K562 (cell line): Measurements from ENCODE around the gene DPEP2. TPM values are rescaled to one million over a fixed set of nuclear protein-coding genes. Genes with fewer than 3 reads are reported as not detected.

Source experiments
- ASH1L ChIP-seq: fragments of 450-650 bp; IDR thresholded peaks from 2 replicates; pipeline ENCODE4 v1.6.1; 2018; ENCODE audit warnings: borderline replicate concordance, mild to moderate bottlenecking, low read depth; ENCODE audit not compliant: partially characterized antibody
- CHAMP1 ChIP-seq: fragments of 450-650 bp; IDR thresholded peaks from 2 replicates; pipeline ENCODE4 v1.6.1; 2016; ENCODE audit warnings: mild to moderate bottlenecking
- FOXK2 ChIP-seq, 2 experiments: fragments of 450-650 bp; IDR thresholded peaks in 1 of 2; conservative IDR thresholded peaks in 1 of 2; 2 replicates each; pipeline ENCODE4 v1.6.1; 2016; ENCODE audit warnings: low read depth in 2 of 2, mild to moderate bottlenecking in 1 of 2
- MGA ChIP-seq: fragments of 450-650 bp; IDR thresholded peaks from 2 replicates; pipeline ENCODE4 v1.6.1; 2016; ENCODE audit warnings: mild to moderate bottlenecking, moderate library complexity
- NFYB ChIP-seq: IDR thresholded peaks from 2 replicates; pipeline ENCODE4 v1.6.1; 2011; ENCODE audit warnings: mild to moderate bottlenecking, moderate library complexity; ENCODE audit not compliant: insufficient read length; ENCODE audit errors: extremely low read depth
- POLR2AphosphoS5 ChIP-seq: IDR thresholded peaks from 2 replicates; pipeline ENCODE4 v1.6.1; 2011; ENCODE audit warnings: mild to moderate bottlenecking, low read depth, low read length, moderate library complexity; ENCODE audit not compliant: control insufficient read depth, insufficient read depth
- RBFOX2 ChIP-seq: fragments of 200-400 bp; formaldehyde crosslinking; IDR thresholded peaks from 2 replicates; pipeline ENCODE4 v1.6.1; 2017; ENCODE audit warnings: low read depth, mild to moderate bottlenecking, low read length, moderate library complexity
- polyA plus RNA-seq, 8 experiments: library from polyadenylated mRNA; depleted of rRNA in 4 of 8; stranded (reverse) in 5 of 8; unstranded in 3 of 8; fragments of >200 nt; fragmentation: Nextera tagmentation in 2 of 8; fragmentation: Illumina TruSeq in 1 of 8; extraction: Ambion mirVana in 2 of 8; extraction: Trizol in 1 of 8; gene quantifications; 2 replicates each; pipeline versions ENCODE4 v1.2.1 to v1.2.3, GENCODE V29; 2011 to 2014; ENCODE audit warnings: inconsistent platforms in 1 of 8, missing spikeins in 1 of 8
- total RNA-seq, 7 experiments: library from RNA; depleted of rRNA in 6 of 7; stranded (reverse); fragments of >200 nt in 6 of 7; fragmentation: Illumina TruSeq in 2 of 7; extraction: Trizol in 2 of 7; gene quantifications; 2 replicates each; pipeline versions ENCODE4 v1.2.1 to v1.2.3, GENCODE V29; 2011 to 2021; ENCODE audit warnings: low replicate concordance in 1 of 7

Gene DPEP2
- total and polyA plus RNA-seq, 9 of the 15 experiments (the other 6 are each of a cell fraction or from before 2014, with no cell fraction given) = 0.14 to 1.2 (median 0.38) TPM

GRCh38 chr16:67998779-67999688, at the start of gene DPEP2 (continued):
- TF ChIP-seq CHAMP1 = peak; percentile 14; the same call in 1 of the 2 replicates
- TF ChIP-seq RBFOX2 = peak; percentile 37; the same call in 1 of the 2 replicates
- TF ChIP-seq ASH1L = peak; percentile 40
- TF ChIP-seq POLR2AphosphoS5 = 0 out of 2 replicates have a peak, but pooled peaks have one; percentile 23
- TF ChIP-seq FOXK2 (conservative IDR thresholded peaks at IDR 0.05 in 1 of 2, IDR thresholded peaks at IDR 0.05 in 1 of 2; ENCODE audit: low read depth in 2 of 2) = 0 out of 4 replicates have a peak, but pooled peaks of 1 of the 2 experiments have one; percentile 44
- TF ChIP-seq NFYB = peak; percentile 85
- TF ChIP-seq MGA = 0 out of 2 replicates have a peak, but pooled peaks have one; percentile 31
